Left ventricle myocardium inferior (tissue), 1 donor: ENCODE measurements around the gene ANAPC2. TPM values are rescaled to one million over a fixed set of nuclear protein-coding genes. Genes with fewer than 3 reads are reported as not detected.
A peak's percentile ranks its signal among the peaks of the same experiment; 100 is the strongest.

ENCODE experiments used
- DNase-seq: peaks from one replicate; pipeline ENCODE4 v3.0.0-alpha.2; 2020
- H3K27ac ChIP-seq: fragments of 200-600 bp; replicated peaks from 2 replicates; pipeline ENCODE4 v1.8.0; 2021
- H3K27me3 ChIP-seq: fragments of 200-600 bp; 2 replicates; pipeline ENCODE4 v1.8.0; 2021; ENCODE audit warnings: low read depth
- H3K36me3 ChIP-seq: fragments of 200-600 bp; 2 replicates; pipeline ENCODE4 v1.8.0; 2021
- H3K4me1 ChIP-seq: fragments of 200-600 bp; 2 replicates; pipeline ENCODE4 v1.8.0; 2021
- H3K4me3 ChIP-seq: fragments of 200-600 bp; 2 replicates; pipeline ENCODE4 v1.8.0; 2021; ENCODE audit warnings: mild to moderate bottlenecking, moderate library complexity
- H3K9me3 ChIP-seq: fragments of 200-600 bp; replicated peaks from 2 replicates; pipeline ENCODE4 v1.8.0; 2021
- CTCF ChIP-seq: fragments of 200-600 bp; IDR thresholded peaks from 2 replicates; pipeline ENCODE4 v1.8.0; 2021; ENCODE audit warnings: antibody characterized with exemption, mild to moderate bottlenecking, borderline replicate concordance
- intact Hi-C: fragments of 100-400 bp; cut with micrococcal nuclease; formaldehyde crosslinking; loops from one replicate; pipeline ENCODE4 v1.11.0; 2022
- total RNA-seq: library from RNA; stranded (reverse); fragmentation: NEBNext Ultra II Directional; extraction: Animal tissue kit (Norgen Biotek cat#: 25700); gene quantifications from one replicate; pipeline ENCODE4 v1.2.1, GENCODE V29; 2021
- donor health status: DM: no; HTN: yes; CAD: no; lungs with severe emphysema.

ANAPC2 gene
- total RNA-seq, 1 donor from 2014 or later = 34.7 TPM

GRCh38 chr9:137198902-137199283, 10.5 kb upstream of the ANAPC2 start:
- no peak for DNase-seq
- Histone ChIP-seq H3K4me3 (peak overlapping the region; percentile 83), H3K36me3 (no peaks in the 10 kb centered on the region), H3K27ac (peak overlapping the region; percentile 92), H3K4me1 (peaks cover 91% of the 10 kb centered on the region), H3K27me3 (no peaks in the 10 kb centered on the region), H3K9me3 (no peaks in the 10 kb centered on the region)
- TF ChIP-seq CTCF = no peak
- intact Hi-C loops = no loop called here

GRCh38 chr9:137198051-137198901, 9.9 kb upstream of the ANAPC2 start:
- H3K4me3 ChIP-seq = peak overlapping the region; percentile 83

GRCh38 chr9:137195525-137196220, 7.3 kb upstream of the ANAPC2 start:
- H3K9me3 ChIP-seq = no peaks in the 10 kb centered on the region
- DNase-seq = no peak
- H3K4me3 ChIP-seq = peak overlapping the region; percentile 51
- intact Hi-C loops = no loop called here
- no peaks in the 10 kb centered on the region for H3K27me3 ChIP-seq
- H3K4me1 ChIP-seq = peaks cover 83% of the 10 kb centered on the region
- H3K36me3 ChIP-seq = peaks cover 19% of the 10 kb centered on the region
- TF ChIP-seq CTCF = no peak
- peak overlapping the region; percentile 92 for H3K27ac ChIP-seq

More at GRCh38 chr9:137198051-137198901, 9.9 kb upstream of the ANAPC2 start:
- no peaks in the 10 kb centered on the region for H3K9me3 ChIP-seq
- TF ChIP-seq CTCF = no peak
- peak overlapping the region; percentile 92 for H3K27ac ChIP-seq
- intact Hi-C loops = no loop called here
- no peak for DNase-seq
- H3K27me3 ChIP-seq = no peaks in the 10 kb centered on the region
- peaks cover 91% of the 10 kb centered on the region for H3K4me1 ChIP-seq
- no peaks in the 10 kb centered on the region for H3K36me3 ChIP-seq

- intact Hi-C loops = no loop called here
- no peaks in the 10 kb centered on the region for H3K27me3 ChIP-seq
- H3K4me3 ChIP-seq = peak overlapping the region; percentile 51
- no peak for DNase-seq
- peaks cover 26% of the 10 kb centered on the region for H3K36me3 ChIP-seq
- H3K27ac ChIP-seq = peak overlapping the region; percentile 92
- H3K9me3 ChIP-seq = no peaks in the 10 kb centered on the region
- TF ChIP-seq CTCF = no peak
- H3K4me1 ChIP-seq = peaks cover 91% of the 10 kb centered on the region
Observed at GRCh38 chr9:137194909-137195308, 6.5 kb upstream of the ANAPC2 start.

- peak overlapping the region; percentile 51 for H3K4me3 ChIP-seq
- H3K36me3 ChIP-seq = peaks cover 29% of the 10 kb centered on the region
- H3K4me1 ChIP-seq = peaks cover 91% of the 10 kb centered on the region
- no peaks in the 10 kb centered on the region for H3K9me3 ChIP-seq
- TF ChIP-seq CTCF = no peak
- DNase-seq = peak; percentile 87
- H3K27ac ChIP-seq = peak overlapping the region; percentile 92
- intact Hi-C loops = no loop called here
- H3K27me3 ChIP-seq = no peaks in the 10 kb centered on the region
Observed at GRCh38 chr9:137194388-137194787, 6.0 kb upstream of the ANAPC2 start.
